WTC11 (cell line): Measurements from ENCODE around the gene TMEM245. TPM values are rescaled to one million over a fixed set of nuclear protein-coding genes. Genes with fewer than 3 reads are reported as not detected.

Experiments used
- ATAC-seq: fragments of 200-7000 bp; cut with Tn5 transposase; 2 replicates; pipeline ENCODE4 v1.10.0; 2021; ENCODE audit warnings: mild to moderate bottlenecking, moderate library complexity
- CTCF ChIA-PET: fragments of 300-600 bp; sonication (Branson Sonifier 250); formaldehyde crosslinking; loops from one replicate; lab custom pipeline; 2021; ENCODE audit warnings: antibody characterized with exemption; lab: Charles Lee
- POLR2A ChIA-PET: fragments of 350-600 bp; sonication (Branson Sonifier 250); formaldehyde crosslinking; loops from one replicate; lab custom pipeline; 2021; ENCODE audit warnings: antibody characterized with exemption; lab: Charles Lee
- DNase-seq: peaks from one replicate; pipeline ENCODE4 v3.0.0; 2021; ENCODE audit warnings: low spot score
- H3K27ac Mint-ChIP-seq: 2 replicates; pipeline ENCODE4 v1.8.0; 2021; ENCODE audit warnings: mixed read lengths
- H3K27me3 Mint-ChIP-seq: 2 replicates; pipeline ENCODE4 v1.8.0; 2021; ENCODE audit warnings: low read depth, mild to moderate bottlenecking, moderate library complexity, mixed read lengths
- H3K36me3 Mint-ChIP-seq: 2 replicates; pipeline ENCODE4 v1.8.0; 2021; ENCODE audit warnings: mixed read lengths
- H3K4me1 Mint-ChIP-seq: 2 replicates; pipeline ENCODE4 v1.8.0; 2022; ENCODE audit warnings: mixed read lengths
- H3K4me3 Mint-ChIP-seq: 2 replicates; pipeline ENCODE4 v1.8.0; 2021; ENCODE audit warnings: mild to moderate bottlenecking, moderate library complexity, mixed read lengths
- H3K9me3 Mint-ChIP-seq: 2 replicates; pipeline ENCODE4 v1.8.0; 2021; ENCODE audit warnings: mixed read lengths
- CREM ChIP-seq: sonication (generic); formaldehyde crosslinking; IDR thresholded peaks from 2 replicates; pipeline ENCODE4 v1.8.1; 2022; ENCODE audit warnings: mild to moderate bottlenecking, missing genetic modification reagents, moderate library complexity
- GRHL2 ChIP-seq: fragments of 250-450 bp; sonication (Bioruptor Pico); IDR thresholded peaks from 2 replicates; pipeline ENCODE4 v1.8.0; 2022; ENCODE audit warnings: mild to moderate bottlenecking, moderate library complexity; ENCODE audit not compliant: insufficient replicate concordance, severe bottlenecking
- GTF2I ChIP-seq: fragments of 250-450 bp; sonication (Bioruptor Pico); conservative IDR thresholded peaks from 2 replicates; pipeline ENCODE4 v1.4.0; 2021; ENCODE audit warnings: mild to moderate bottlenecking
- HMGA2 ChIP-seq: fragments of 250-450 bp; sonication (Bioruptor Pico); IDR thresholded peaks from 2 replicates; pipeline ENCODE4 v1.4.0; 2021; ENCODE audit warnings: mild to moderate bottlenecking, moderate library complexity
- JUN ChIP-seq: sonication (generic); formaldehyde crosslinking; IDR thresholded peaks from 2 replicates; pipeline ENCODE4 v1.8.0; 2023; ENCODE audit warnings: mild to moderate bottlenecking, missing genetic modification reagents
- NFE2L1 ChIP-seq: sonication (generic); formaldehyde crosslinking; IDR thresholded peaks from 2 replicates; pipeline ENCODE4 v1.8.1; 2023; ENCODE audit warnings: missing genetic modification reagents
- NFYB ChIP-seq: sonication (generic); formaldehyde crosslinking; conservative IDR thresholded peaks from 2 replicates; pipeline ENCODE4 v1.8.0; 2022; ENCODE audit warnings: low read depth, missing genetic modification reagents
- NR2C2 ChIP-seq: sonication (generic); formaldehyde crosslinking; IDR thresholded peaks from 2 replicates; pipeline ENCODE4 v1.8.0; 2022; ENCODE audit warnings: mild to moderate bottlenecking, missing genetic modification reagents
- RORB ChIP-seq: fragments of 250-450 bp; sonication (Bioruptor Pico); IDR thresholded peaks from 2 replicates; pipeline ENCODE4 v1.9.0; 2021; ENCODE audit warnings: mild to moderate bottlenecking
- SMAD4 ChIP-seq: sonication (generic); formaldehyde crosslinking; IDR thresholded peaks from 2 replicates; pipeline ENCODE4 v1.8.0; 2022; ENCODE audit warnings: mild to moderate bottlenecking, missing genetic modification reagents
- TP53 ChIP-seq: sonication (generic); formaldehyde crosslinking; IDR thresholded peaks from 2 replicates; pipeline ENCODE4 v1.8.1; 2023; ENCODE audit warnings: mild to moderate bottlenecking, missing genetic modification reagents
- ZNF121 ChIP-seq: sonication (generic); formaldehyde crosslinking; IDR thresholded peaks from 2 replicates; pipeline ENCODE4 v1.8.0; 2023; ENCODE audit warnings: missing genetic modification reagents
- ZNF232 ChIP-seq: sonication (generic); formaldehyde crosslinking; IDR thresholded peaks from 2 replicates; pipeline ENCODE4 v1.8.0; 2022; ENCODE audit warnings: mild to moderate bottlenecking, missing genetic modification reagents
- ZNF317 ChIP-seq: sonication (generic); formaldehyde crosslinking; IDR thresholded peaks from 2 replicates; pipeline ENCODE4 v1.8.1; 2023; ENCODE audit warnings: low read depth, mild to moderate bottlenecking, moderate library complexity, missing genetic modification reagents, borderline replicate concordance
- ZNF423 ChIP-seq: fragments of 250-450 bp; sonication (Bioruptor Pico); IDR thresholded peaks from 2 replicates; pipeline ENCODE4 v2.1.2; 2022; ENCODE audit warnings: mild to moderate bottlenecking, moderate library complexity
- ZNF671 ChIP-seq: fragments of 250-450 bp; sonication (Bioruptor Pico); IDR thresholded peaks from 2 replicates; pipeline ENCODE4 v1.8.0; 2021; ENCODE audit warnings: mild to moderate bottlenecking
- total RNA-seq: library from RNA; stranded (reverse); gene quantifications from 3 replicates; pipeline ENCODE4 v1.2.3, GENCODE V29; 2021
- TF ChIP-seq, protein P1 (sequence below): fragments of 250-450 bp; sonication (Bioruptor Pico); IDR thresholded peaks from 2 replicates; pipeline ENCODE4 v2.1.2; 2022; ENCODE audit warnings: mild to moderate bottlenecking, moderate library complexity
- TF ChIP-seq, protein P2 (sequence below): sonication (generic); formaldehyde crosslinking; IDR thresholded peaks from 2 replicates; pipeline ENCODE4 v1.8.1; 2022; ENCODE audit warnings: mild to moderate bottlenecking, moderate library complexity, missing genetic modification reagents
- TF ChIP-seq, protein P3 (sequence below): sonication (generic); formaldehyde crosslinking; IDR thresholded peaks from 2 replicates; pipeline ENCODE4 v1.8.0; 2022; ENCODE audit warnings: missing genetic modification reagents
- TF ChIP-seq, protein P4 (sequence below): sonication (generic); formaldehyde crosslinking; IDR thresholded peaks from 2 replicates; pipeline ENCODE4 v1.8.0; 2022; ENCODE audit warnings: mild to moderate bottlenecking, missing genetic modification reagents
- TF ChIP-seq, protein P5 (sequence below): sonication (generic); formaldehyde crosslinking; IDR thresholded peaks from 2 replicates; pipeline ENCODE4 v1.8.1; 2023; ENCODE audit warnings: mild to moderate bottlenecking, missing genetic modification reagents

TMEM245 gene
- total RNA-seq, 1 experiment from 2014 or later: 40.8 TPM

DNA sequence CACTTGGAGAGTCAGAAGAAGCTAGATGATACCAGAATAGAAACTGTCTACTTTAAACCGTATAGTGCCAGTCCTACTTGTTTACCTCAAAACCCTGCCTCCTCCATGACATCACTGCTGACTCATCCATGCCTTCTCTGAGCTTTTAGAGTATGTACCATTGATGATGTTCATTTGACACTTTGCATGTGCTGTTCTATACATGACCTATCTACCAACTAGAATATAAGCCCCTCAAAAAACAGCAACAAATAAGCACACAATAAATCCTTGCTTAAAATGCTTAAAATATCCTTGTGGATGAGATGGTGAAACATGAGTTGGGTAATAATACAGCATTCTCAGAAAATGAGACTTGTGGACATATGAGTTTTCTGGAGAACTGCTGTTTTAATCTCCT, 109.0 kb downstream of the TMEM245 start:
- CTCF ChIA-PET: interaction anchor here (0.8 kb wide), 1 partner anchor 486 kb away, joined by 3 read pairs; no protein-coding TSS in a partner anchor
- POLR2A ChIA-PET: interaction anchor here (0.6 kb wide), 3 partner anchors 238 to 1749 kb away, joined by 3 to 6 read pairs (median 4); no protein-coding TSS in a partner anchor
- Mint-ChIP-seq H3K4me1 (peaks cover 33% of the 10 kb centered on the region), H3K9me3 (no peaks in the 10 kb centered on the region), H3K27me3 (peaks cover 10% of the 10 kb centered on the region), H3K4me3 (no peak overlapping the region), H3K27ac (no peak overlapping the region), H3K36me3 (no peaks in the 10 kb centered on the region; the same call in 1 of the 2 replicates)
- ATAC-seq (no peak), DNase-seq (no peak)
- TF ChIP-seq TP53 (CRISPR knock-in tag): no peak
- TF ChIP-seq RORB: no peak
- TF ChIP-seq NR2C2 (CRISPR knock-in tag): no peak
- TF ChIP-seq JUN (CRISPR knock-in tag): no peak
- TF ChIP-seq NFE2L1 (CRISPR knock-in tag): no peak
- TF ChIP-seq, protein P1, sequence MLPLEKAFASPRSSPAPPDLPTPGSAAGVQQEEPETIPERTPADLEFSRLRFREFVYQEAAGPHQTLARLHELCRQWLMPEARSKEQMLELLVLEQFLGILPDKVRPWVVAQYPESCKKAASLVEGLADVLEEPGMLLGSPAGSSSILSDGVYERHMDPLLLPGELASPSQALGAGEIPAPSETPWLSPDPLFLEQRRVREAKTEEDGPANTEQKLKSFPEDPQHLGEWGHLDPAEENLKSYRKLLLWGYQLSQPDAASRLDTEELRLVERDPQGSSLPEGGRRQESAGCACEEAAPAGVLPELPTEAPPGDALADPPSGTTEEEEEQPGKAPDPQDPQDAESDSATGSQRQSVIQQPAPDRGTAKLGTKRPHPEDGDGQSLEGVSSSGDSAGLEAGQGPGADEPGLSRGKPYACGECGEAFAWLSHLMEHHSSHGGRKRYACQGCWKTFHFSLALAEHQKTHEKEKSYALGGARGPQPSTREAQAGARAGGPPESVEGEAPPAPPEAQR (CRISPR knock-in tag): no peak

DNA sequence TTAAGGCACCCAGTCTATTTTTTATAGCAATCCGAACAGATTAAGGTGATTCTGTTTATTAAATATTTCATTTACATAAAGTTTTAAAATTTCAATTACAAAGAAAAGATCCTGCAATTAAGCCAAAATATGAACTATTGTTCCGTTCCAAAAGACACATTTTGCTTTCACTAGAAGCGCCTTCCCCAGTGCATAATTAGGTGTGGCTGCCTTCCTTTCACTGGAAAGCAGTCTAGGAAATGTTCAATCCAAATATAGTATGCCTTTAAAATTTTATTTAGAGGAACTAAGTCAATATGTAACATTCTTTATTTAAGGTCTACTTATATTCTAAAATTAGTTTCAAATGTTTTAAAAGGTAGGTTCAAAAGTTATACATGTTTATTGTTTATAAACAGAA, 114.1 kb downstream of the TMEM245 start:
- DNase-seq: no peak
- POLR2A ChIA-PET: interaction anchor here (1.0 kb wide), 1 partner anchor 8 kb away, joined by 4 read pairs; no protein-coding TSS in a partner anchor
- H3K36me3 Mint-ChIP-seq: peaks cover 29% of the 10 kb centered on the region
- H3K27me3 Mint-ChIP-seq: no peaks in the 10 kb centered on the region; the same call in 1 of the 2 replicates
- peaks cover 23% of the 10 kb centered on the region for H3K9me3 Mint-ChIP-seq
- no peak for ATAC-seq
- H3K4me3 Mint-ChIP-seq: no peak overlapping the region
- H3K27ac Mint-ChIP-seq: no peak overlapping the region
- no peak for TF ChIP-seq SMAD4 (CRISPR knock-in tag)
- no peak for TF ChIP-seq HMGA2
- no peak for TF ChIP-seq ZNF423 (CRISPR knock-in tag)
- TF ChIP-seq, protein P2, sequence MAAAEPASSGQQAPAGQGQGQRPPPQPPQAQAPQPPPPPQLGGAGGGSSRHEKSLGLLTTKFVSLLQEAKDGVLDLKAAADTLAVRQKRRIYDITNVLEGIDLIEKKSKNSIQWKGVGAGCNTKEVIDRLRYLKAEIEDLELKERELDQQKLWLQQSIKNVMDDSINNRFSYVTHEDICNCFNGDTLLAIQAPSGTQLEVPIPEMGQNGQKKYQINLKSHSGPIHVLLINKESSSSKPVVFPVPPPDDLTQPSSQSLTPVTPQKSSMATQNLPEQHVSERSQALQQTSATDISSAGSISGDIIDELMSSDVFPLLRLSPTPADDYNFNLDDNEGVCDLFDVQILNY (CRISPR knock-in tag): no peak
- no peak for TF ChIP-seq CREM (CRISPR knock-in tag)
- TF ChIP-seq, protein P3, sequence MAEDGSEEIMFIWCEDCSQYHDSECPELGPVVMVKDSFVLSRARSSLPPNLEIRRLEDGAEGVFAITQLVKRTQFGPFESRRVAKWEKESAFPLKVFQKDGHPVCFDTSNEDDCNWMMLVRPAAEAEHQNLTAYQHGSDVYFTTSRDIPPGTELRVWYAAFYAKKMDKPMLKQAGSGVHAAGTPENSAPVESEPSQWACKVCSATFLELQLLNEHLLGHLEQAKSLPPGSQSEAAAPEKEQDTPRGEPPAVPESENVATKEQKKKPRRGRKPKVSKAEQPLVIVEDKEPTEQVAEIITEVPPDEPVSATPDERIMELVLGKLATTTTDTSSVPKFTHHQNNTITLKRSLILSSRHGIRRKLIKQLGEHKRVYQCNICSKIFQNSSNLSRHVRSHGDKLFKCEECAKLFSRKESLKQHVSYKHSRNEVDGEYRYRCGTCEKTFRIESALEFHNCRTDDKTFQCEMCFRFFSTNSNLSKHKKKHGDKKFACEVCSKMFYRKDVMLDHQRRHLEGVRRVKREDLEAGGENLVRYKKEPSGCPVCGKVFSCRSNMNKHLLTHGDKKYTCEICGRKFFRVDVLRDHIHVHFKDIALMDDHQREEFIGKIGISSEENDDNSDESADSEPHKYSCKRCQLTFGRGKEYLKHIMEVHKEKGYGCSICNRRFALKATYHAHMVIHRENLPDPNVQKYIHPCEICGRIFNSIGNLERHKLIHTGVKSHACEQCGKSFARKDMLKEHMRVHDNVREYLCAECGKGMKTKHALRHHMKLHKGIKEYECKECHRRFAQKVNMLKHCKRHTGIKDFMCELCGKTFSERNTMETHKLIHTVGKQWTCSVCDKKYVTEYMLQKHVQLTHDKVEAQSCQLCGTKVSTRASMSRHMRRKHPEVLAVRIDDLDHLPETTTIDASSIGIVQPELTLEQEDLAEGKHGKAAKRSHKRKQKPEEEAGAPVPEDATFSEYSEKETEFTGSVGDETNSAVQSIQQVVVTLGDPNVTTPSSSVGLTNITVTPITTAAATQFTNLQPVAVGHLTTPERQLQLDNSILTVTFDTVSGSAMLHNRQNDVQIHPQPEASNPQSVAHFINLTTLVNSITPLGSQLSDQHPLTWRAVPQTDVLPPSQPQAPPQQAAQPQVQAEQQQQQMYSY (CRISPR knock-in tag): no peak
- TF ChIP-seq NFYB (CRISPR knock-in tag): no peak
- TF ChIP-seq ZNF671: no peak
- TF ChIP-seq ZNF232: no peak
- no peak for TF ChIP-seq ZNF317 (CRISPR knock-in tag)
- TF ChIP-seq, all 79 proteins: peak for 0
- CTCF ChIA-PET: no interaction called here
- H3K4me1 Mint-ChIP-seq: no peaks in the 10 kb centered on the region; the same call in 1 of the 2 replicates

DNA sequence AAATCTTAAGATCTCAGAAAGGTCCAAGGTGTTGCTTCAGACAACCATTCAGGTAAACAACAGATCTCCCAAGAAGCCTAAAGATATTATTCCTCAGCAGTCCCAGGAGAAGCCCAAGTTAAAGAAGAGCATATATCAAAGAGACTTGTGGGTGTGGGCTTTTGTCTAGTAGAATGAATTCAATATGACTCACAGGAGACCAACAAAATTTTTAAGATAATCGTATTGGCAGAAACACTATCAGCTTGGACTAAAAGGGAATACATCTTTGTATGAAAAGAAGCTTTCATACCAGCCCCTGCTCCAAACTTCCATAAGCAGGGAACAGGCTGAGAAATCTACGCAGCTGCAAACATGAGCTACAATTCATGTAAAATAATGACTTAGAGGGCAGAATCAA, 116.6 kb downstream of the TMEM245 start:
- no peak for TF ChIP-seq JUN (CRISPR knock-in tag)
- TF ChIP-seq GTF2I (CRISPR knock-in tag): 0 out of 2 replicates have a peak, but pooled peaks have one; percentile 6
- no peak for TF ChIP-seq ZNF121
- no peak for TF ChIP-seq GRHL2 (CRISPR knock-in tag)
- TF ChIP-seq, protein P4, sequence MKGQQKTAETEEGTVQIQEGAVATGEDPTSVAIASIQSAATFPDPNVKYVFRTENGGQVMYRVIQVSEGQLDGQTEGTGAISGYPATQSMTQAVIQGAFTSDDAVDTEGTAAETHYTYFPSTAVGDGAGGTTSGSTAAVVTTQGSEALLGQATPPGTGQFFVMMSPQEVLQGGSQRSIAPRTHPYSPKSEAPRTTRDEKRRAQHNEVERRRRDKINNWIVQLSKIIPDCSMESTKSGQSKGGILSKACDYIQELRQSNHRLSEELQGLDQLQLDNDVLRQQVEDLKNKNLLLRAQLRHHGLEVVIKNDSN (CRISPR knock-in tag): no peak
- TF ChIP-seq, protein P5, sequence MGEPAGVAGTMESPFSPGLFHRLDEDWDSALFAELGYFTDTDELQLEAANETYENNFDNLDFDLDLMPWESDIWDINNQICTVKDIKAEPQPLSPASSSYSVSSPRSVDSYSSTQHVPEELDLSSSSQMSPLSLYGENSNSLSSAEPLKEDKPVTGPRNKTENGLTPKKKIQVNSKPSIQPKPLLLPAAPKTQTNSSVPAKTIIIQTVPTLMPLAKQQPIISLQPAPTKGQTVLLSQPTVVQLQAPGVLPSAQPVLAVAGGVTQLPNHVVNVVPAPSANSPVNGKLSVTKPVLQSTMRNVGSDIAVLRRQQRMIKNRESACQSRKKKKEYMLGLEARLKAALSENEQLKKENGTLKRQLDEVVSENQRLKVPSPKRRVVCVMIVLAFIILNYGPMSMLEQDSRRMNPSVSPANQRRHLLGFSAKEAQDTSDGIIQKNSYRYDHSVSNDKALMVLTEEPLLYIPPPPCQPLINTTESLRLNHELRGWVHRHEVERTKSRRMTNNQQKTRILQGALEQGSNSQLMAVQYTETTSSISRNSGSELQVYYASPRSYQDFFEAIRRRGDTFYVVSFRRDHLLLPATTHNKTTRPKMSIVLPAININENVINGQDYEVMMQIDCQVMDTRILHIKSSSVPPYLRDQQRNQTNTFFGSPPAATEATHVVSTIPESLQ (CRISPR knock-in tag): no peak
- peaks cover 29% of the 10 kb centered on the region for H3K36me3 Mint-ChIP-seq
- H3K9me3 Mint-ChIP-seq: peaks cover 23% of the 10 kb centered on the region
- ChIA-PET POLR2A (no interaction called here), CTCF (interaction anchor here (0.6 kb wide), 1 partner anchor 769 kb away, joined by 3 read pairs; no protein-coding TSS in a partner anchor)
- DNase-seq (no peak), ATAC-seq (no peak)
- H3K27me3 Mint-ChIP-seq: no peaks in the 10 kb centered on the region; the same call in 1 of the 2 replicates
- H3K27ac Mint-ChIP-seq: no peak overlapping the region
- no peak overlapping the region for H3K4me3 Mint-ChIP-seq
- H3K4me1 Mint-ChIP-seq: no peaks in the 10 kb centered on the region
